ENCODE results near the gene AGRP.
A peak's percentile ranks its signal among the peaks of the same experiment; 100 is the strongest.
"Not testable (repeated sequence)": the region's sequence is repeated elsewhere in the genome, so short reads cannot be mapped to it uniquely, and the experiment has no call there.

The AGRP gene, protein sequence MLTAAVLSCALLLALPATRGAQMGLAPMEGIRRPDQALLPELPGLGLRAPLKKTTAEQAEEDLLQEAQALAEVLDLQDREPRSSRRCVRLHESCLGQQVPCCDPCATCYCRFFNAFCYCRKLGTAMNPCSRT

DNA sequence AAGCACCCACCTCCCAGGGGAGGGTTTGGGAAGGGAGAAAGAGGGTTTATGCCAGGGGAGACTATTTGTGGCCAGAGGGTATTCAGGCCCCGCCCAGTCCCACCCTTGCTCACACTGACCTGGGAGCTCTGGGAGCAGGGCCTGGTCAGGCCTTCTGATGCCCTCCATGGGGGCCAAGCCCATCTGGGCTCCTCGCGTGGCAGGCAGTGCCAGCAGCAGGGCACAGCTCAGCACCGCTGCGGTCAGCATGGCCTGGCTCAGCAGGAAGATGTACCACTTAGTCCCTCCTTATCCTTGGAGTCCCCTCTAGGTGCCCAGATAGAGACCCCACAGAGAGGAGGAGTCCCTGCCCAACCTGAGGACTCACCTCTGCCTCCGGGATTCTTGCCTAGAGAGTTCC lies at the start of gene AGRP:
AGRP (minus strand) TSS at position 398 of the 400 bp plus-strand sequence; CDS start at position 249, 149 bp downstream.
- DNase-seq, result no peak

DNA sequence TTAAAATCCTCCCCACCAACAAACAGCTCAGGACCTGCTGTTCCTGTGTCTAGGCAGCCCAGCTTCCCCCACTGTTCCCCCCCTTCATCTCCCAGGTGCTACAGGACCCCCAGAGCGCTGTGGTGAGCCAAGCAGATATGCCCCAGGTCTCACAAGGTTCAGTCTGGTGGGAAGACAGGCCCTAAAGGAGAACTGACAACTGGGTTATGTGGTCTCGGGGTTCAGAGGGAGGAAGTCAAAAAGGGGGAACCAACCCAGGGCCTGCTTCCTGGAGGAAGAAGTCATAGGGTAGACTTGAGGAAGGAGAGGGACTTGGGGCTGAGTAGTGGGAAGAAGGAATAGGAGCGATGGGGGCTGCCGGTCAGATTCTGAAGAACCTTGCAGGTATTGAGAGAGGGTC lies 47.9 kb upstream of the AGRP start:
- peak in 9 of 51 donors; percentile 4 to 26 (median 16) for DNase-seq

DNA sequence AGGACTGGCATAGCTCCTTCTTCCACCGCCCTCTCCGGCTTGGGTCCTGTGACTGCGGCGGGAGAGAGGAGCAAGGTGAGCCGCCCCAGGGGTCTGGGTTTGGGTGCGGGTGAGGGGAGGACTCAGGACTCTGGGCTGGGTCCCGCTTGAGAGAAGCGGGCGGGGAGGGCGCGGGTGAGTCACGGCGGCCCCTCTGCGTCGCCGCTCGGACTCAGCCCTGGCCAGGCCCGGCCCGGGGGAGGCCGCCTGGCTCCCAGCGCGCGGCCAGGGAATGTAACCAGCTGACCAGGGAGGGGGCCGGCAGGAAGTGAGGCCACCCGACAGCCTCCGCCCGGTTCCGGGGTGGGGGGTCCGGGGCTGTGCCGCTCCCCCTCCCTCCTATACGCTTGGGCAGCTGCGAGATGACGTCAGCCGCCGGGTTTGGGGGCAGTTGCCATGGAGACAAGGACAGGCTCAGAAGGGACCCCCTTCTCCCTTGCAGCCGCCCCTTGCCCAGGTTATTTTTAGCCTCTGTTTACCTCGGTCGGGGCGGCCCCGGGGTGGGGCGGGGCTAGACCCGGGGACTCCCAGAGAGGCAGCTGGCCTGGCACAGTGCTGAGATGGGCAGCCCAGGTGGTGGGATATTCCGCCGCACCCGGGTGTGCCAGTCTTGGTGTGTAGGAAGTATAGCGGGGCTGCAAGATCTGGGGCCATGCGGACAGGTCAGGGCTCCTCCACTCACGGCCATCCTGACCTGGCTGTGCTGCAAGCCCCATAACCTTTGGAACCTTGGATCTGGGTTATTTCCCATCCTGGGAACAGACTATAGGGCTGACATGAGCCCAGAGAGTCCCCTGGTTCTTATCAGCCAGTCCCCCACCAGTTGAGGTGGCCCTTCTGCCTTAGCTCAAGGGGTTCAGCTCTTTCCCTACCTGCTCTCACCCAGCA lies 46.9 kb upstream of the AGRP start:
- peak in 43 of 51 donors; percentile 17 to 80 (median 55) for DNase-seq

DNA sequence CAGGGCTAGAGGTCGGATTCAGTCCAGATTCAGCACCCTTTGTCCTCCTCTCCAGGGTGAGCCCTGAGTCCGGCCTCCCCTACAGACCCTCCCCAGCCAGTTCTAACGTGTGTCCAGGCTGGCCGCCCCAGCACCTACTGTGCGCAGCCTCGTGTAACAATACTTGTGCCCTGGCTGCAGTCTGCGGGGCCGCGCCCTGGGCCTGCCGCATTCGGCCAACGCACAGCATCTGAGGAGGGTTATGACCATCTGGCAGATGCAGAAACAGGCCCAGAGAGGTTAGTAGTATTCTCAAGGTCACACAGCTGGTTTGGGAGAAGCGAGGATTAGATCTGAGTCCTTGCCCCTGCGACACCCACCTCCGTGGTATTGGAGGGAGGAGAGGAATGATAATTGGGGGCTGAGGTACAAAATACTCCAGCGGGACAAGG lies 46.2 kb upstream of the AGRP start:
- peak in 5 of 51 donors; percentile 13 to 40 (median 23) for DNase-seq

DNA sequence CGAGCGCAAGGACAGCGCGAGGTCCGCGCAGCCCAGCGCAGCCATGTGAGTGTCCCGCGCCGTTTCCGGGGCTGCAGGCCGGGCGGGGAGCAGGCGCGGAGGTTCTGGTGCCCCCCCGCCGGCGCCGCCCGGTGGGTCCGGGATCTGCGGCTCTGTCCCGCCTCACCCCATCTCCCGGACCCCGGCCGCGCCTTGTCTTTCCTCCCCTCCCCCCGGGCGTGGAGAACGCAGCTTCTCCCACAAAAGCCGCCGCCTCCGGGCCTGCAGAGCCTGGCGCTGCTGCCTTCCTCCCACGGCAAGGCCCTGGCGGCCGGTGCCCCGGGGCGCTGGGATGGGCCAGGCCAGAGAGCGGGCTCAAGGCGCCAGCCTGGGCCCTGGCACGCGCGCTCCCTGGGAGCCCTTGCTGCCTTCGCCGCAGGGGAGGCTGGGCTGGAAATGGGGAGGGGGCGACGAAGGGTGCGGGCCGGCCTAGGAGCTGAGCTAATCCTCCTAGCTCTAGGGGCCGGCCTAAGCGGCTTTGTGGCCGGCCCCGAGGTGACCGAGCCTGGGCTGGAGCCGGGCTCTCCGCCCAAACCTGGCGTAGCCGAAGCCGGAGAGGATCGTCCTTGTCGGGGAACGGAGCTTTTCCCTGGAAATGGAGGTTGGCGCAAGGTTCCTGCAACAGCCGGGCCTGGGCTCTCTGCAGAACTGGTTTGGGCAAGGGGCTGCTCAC lies 45.7 kb upstream of the AGRP start:
- peak in 15 of 51 donors; percentile 27 to 64 (median 49) for DNase-seq

DNA sequence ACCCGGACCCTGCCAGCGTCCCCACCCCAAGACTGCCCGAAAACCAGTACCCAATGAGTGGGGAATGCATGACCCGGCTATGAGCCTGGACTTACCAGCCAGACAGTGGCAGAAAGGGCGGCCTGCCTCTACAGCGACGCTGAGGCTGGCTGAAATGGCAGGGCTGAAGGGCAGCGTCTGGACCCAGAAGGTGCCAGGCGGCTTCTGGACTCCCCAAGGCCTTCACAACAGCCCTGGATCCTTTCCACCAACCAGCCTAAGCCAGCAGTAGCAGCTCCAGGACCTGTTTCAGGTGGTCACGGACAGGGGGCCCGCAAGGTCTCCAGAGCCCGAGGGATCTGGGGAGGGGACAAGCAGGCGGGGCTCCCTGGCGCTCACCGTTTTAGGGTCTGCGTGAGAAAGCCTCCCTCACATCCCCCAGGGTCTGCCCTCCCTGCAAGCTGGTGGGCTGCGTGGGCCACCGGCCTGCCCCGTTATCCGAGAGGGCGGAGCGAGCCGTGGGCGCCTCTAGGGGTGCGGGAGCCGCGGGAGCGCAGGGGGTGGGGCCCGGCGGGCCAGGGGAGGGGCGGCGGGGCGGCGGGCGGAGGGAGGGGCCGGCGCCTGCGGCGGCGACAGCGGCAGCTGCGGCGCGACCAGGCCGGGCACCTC lies 45.0 kb upstream of the AGRP start, which contains the start of gene RIPOR1:
RIPOR1 (plus strand) TSS at position 608 of the 648 bp plus-strand sequence. CDS start 9,618 bp downstream, outside the sequence.
- peak in 36 of 51 donors; percentile 26 to 69 (median 54) for DNase-seq

GRCh38 chr16:67526149-67526791 lies 42.9 kb upstream of the AGRP start:
- DNase-seq, result no peak

DNA sequence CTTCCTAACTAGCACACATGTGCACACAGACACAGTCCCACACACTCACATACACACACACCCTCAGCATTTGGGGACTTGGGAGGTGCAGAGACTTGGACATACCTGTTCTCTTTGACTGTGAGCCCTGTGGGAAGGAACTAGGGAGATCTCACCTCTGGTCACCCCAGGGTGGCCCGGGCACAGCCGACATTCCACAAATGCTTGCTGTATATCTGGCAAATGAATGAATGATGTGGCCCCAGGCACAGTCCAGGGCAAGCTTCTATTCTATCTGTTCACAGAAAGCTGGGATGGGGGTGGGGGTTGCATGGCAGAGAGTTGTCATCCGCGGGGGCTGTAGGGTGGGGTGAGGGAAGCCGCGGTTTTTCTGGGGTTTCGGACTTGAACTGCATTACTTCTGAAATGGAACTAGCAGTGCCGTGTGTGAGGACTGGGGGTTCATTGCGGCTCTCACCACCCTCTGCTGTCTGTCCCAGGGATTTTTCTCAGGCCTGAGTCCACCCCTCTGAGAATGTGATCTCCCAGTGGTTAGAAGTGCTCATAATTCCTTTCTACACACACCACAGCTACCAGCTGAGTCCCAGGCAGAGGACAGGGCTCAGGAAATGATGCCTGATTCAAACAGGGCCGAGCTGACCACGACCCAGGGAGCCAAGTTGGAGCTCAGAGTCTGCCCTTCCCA lies 42.0 kb upstream of the AGRP start:
- no peak for DNase-seq

GRCh38 chr16:67521095-67521804 lies 37.9 kb upstream of the AGRP start:
- peak; percentile 44 to 98 (median 84) for DNase-seq

GRCh38 chr16:67519242-67519641 lies 35.9 kb upstream of the AGRP start:
- DNase-seq, result no peak

DNA sequence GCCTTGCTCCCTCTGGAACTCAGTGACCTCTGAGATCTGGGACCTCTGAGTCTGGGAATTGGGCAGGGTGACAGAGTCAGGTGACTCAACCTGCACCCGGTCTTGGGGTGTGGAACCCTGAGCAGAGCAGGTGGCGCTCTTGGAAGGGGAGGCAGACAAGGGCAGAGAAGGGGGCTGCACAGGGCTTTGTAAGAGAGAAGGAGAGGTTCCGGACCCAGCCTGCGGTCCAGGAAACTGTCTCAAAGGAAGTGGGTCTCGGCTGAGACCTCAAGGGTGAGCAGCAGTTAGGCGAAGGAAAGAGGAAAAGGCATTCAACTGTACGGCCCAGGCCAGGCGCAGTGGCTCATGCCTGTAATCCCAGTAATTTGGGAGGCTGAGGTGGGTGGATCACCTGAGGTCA lies 35.3 kb upstream of the AGRP start:
- DNase-seq, result no peak

GRCh38 chr16:67517661-67518423 lies 34.5 kb upstream of the AGRP start:
- no peak for DNase-seq

DNA sequence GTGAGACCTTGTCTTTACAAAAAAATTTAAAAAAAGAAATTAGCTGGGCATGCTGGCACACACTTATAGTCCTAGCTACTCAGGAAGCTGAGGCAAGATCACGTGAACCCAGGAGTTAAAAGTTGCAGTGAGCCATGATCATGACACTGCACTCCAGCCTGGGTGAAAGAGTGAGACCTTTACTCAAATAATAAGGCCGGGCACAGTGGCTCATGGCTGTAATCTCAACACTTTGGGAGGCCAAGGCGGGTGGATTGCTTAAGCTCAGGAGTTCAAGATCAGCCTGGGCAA lies 33.8 kb upstream of the AGRP start:
- DNase-seq, result no peak

- no peak for DNase-seq
Measured at GRCh38 chr16:67516296-67517154, 33.2 kb upstream of the AGRP start.

- DNase-seq, result peak in 24 of 51 donors; percentile 1 to 58 (median 24)
Measured at GRCh38 chr16:67514382-67514828, 31.1 kb upstream of the AGRP start.

GRCh38 chr16:67513892-67514291 lies 30.5 kb upstream of the AGRP start:
- not testable (repeated sequence) for DNase-seq

GRCh38 chr16:67509016-67509415 lies 25.7 kb upstream of the AGRP start:
- no peak for DNase-seq

DNA sequence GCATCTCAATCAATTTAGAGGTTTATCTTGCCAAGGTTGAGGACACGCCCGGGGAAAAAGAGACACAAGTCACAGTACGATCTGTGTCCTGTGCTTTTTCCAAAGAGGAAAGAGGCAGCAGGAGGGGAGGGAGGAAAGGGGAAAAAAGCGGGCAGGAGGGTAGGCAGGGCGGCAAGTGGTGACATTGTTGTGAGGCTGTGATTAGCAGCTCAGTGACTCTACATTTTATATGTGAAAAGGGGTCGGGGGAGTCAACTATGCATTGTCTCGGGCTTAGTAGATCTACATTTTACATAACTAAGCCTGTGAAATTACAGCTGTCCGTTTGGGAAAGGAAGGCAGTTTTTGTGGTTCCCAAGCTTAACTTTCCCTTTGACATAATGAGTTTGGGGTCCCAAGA lies 23.1 kb upstream of the AGRP start:
- no peak for DNase-seq
